ENCODE data around the gene NEMP2.

- no peak for TF ChIP-seq CTCF (IDR thresholded peaks at IDR 0.05; ENCODE audit: poor library complexity)
- TF ChIP-seq EZH2 (IDR thresholded peaks at IDR 0.05; ENCODE audit: borderline replicate concordance) = no peak
These were observed 79.7 kb downstream of the NEMP2 start for GRCh38 chr2:190454795-190455194.
